NCI-H748 (cell line): ENCODE measurements around the gene UBA52.

Experiments used
- DNase-seq: peaks from one replicate; lab custom pipeline; 2025; ENCODE audit not compliant: unreplicated experiment; lab: John Stamatoyannopoulos, UW

Gene UBA52

DNA sequence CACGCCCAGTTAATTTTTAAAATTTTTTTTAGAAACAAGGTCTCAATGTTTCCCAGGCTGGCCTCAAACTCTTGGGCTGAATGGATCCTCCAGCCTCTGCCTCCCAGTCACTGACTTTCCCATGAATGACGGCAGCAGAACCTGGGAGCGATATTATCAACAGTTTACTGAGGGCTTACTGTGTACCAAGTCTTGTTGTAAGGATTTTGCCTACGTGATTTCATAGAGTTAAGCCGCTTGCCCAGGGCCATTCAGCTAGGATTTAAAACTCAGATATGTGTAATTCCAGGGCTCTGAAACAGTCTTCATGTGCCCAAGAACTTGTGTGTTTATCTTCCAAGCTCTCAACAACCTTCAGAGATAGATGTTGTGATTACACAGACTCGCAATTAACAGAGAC lies 20.0 kb upstream of the UBA52 start:
- DNase-seq: no peak

DNA sequence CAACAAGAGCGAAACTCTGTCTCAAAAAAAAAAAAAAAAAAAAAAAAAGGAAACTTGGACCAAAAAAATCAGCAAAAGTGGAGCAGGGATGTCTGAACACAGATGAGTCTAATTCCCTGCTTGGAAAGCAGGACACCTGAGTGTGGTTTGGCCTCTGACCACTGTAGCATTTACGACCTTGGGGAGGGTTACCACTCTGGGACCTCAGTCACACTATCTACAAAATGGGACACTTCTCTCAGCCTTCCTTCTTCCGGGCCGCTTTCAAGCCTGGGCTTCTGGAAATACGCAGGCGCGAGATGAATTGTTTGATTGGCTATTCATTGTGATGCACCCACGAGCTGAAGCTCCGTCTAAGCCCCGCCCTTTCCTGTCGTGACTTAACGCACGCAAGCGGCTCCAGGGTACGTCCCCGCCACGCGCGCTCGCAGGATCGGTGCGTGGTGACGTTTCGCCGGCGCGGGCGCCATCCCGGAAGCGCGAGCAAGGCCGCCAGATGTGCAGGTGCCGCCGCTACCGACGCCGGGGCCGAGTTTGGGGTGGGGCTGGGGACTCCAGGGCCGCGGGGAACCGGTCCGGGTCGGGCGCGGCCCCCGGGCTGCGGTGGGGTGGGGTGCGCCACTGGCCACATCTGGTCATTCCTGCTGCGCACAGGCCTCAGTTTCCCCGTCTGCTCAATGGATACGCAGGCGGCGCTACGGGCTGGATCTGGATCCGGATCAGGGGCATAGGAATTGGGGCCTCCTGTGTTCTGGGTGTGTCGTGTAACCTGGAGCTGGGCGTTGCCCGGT lies 14.1 kb upstream of the UBA52 start, which contains the start of gene KXD1:
TSS of gene KXD1 (plus strand) at position 460 of the 791 bp plus-strand sequence. CDS start 4,187 bp downstream, outside the sequence.
- peak; percentile 98 for DNase-seq

DNA sequence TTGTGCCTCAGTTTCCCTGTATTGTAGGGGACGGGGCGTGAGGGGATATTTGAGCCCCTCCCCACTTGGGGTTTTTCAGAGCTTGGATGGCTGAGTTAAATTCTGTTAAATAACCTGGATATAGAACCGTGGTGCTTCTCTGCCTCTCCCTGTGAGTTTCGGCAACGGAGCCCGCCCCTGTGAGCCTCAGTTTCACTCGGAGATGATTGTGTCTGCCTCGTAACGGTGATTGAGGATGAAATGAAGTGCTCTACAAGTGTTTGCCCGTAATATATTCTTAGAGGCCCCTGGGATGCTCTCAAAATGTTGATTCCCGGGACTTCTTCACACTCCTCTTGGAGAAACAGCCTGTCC lies 13.5 kb upstream of the UBA52 start:
- no peak for DNase-seq

DNA sequence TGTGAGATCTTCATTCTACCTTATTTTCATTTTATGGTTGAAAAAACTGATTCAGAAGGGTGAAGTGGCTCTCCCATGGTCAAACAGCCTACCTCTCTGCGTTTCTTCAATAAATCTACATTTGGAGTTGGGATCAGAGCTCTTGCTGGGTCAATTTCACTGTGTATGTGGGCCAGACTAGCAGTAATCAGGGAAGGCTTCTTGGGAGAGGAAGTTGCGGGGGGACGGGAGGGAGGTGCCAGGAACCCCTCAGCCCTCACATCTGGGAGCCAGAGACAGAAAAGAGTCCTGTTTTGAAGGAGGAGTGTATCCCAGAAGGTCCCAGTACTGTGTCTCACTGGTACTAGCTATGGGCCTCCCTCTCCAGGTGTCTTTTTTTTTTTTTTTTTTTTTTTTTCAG lies 13.1 kb upstream of the UBA52 start:
- no peak for DNase-seq

DNA sequence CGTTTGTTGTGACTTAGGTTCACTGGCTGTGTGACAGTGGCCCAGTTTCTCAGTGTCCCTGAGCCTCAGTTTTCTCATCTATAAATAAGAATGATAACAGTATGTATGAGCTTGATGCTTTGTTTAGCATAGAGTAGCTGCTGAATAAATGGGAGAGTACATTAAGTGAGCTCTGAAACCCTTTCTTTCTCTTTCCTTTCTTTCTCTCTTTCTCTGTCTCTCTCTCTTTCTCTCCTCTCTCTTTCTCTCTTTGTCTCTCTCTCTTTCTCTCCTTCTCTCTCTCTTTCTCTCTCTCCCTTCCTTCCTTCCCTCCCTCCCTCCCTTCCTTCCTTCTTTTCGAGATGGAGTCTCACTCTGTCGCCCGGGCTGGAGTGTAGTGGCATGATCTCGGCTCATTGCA lies 12.0 kb upstream of the UBA52 start:
- no peak for DNase-seq

DNA sequence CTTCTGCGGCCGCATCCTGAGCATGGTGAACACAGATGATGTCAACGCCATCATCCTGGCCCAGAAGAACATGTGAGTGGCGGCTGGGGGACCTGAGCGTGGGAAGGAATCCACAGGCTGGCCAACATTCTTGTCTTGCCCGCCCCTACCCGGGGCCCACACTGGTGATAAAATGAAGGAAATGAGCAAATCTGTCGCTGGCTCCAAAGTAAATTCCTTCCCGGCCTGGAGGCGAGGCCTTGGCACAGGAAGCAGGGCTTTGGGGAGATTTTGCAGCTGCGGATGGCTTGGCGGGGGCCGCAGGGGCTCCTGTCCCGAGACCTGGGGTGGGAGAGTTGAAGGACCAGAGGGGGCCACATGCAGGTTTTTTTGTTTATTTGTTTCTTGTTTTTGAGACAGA lies 9.6 kb upstream of the UBA52 start:
- DNase-seq: no peak

DNA sequence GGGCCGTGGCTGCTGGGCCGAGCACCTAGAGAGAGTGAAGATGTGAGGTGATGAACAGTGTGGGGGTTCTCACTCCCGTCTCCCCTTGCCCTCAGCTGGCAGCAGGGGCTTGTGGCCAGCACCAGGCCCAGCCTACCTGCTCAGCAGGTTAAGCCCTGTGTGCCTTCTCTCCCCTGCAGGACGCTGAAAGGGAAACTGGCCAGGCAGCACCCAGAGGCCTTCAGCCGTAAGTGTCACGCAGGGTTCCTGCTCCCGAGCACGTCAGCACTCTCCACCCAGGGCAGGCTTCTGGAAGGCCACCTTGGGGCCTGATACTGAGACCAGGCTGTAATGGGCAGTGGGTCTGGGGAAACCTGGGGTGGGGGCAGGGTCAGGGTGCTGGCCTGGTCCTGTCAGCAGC lies 4.7 kb upstream of the UBA52 start:
- no peak for DNase-seq

DNA sequence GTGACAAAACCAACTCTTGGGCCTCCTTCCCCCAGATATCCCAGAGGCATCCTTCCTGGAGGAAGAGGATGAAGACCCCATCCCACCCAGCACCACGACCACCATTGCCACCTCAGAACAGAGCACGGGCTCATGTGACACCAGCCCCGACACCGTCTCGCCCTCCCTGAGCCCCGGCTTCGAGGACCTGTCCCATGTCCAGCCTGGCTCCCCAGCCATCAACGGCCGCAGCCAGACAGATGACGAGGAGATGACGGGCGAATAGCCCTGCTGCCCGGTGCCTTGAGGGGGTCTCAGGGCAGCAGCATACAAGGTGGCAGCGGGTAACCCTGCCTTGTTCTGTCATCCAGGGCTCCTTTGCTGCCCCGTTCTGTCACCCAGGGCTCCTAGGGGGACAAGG lies 3.3 kb upstream of the UBA52 start:
- no peak for DNase-seq

DNA sequence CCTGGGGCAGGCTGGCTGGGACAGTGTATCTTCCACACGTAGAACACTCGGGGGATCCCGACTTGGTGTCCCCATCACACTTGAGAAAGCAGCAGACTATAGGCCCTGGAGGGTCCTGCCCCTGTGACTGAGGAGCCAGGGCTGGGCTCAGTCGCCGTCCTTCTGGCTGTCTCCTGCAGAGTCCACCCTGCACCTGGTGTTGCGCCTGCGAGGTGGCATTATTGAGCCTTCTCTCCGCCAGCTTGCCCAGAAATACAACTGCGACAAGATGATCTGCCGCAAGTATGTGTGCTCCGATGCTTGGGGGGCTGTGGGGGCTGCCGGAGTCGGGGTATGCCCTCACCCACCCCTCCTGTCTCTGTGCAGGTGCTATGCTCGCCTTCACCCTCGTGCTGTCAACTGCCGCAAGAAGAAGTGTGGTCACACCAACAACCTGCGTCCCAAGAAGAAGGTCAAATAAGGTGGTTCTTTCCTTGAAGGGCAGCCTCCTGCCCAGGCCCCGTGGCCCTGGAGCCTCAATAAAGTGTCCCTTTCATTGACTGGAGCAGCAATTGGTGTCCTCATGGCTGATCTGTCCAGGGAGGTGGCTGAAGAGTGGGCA lies 3.1 kb downstream of the UBA52 start:
- no peak for DNase-seq

DNA sequence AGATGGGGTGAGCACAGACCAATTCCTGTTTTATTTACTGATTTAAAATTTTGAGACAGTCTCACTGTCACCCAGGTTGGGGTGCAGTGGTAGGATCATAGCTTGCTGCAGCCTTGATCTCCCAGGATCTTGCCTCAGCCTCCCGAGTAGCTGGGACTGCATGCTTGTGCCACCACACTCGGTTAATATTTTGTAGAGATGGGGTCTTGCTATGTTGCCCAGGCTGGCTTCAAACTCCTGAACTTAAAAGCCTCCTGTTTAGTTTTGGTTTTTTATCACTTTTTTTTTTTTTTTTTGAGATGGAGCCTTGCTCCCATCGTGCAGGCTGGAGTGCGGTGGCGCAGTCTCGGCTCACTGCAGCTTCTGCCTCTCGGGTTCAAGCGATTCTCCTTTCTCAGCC lies 4.7 kb downstream of the UBA52 start:
- no peak for DNase-seq

DNA sequence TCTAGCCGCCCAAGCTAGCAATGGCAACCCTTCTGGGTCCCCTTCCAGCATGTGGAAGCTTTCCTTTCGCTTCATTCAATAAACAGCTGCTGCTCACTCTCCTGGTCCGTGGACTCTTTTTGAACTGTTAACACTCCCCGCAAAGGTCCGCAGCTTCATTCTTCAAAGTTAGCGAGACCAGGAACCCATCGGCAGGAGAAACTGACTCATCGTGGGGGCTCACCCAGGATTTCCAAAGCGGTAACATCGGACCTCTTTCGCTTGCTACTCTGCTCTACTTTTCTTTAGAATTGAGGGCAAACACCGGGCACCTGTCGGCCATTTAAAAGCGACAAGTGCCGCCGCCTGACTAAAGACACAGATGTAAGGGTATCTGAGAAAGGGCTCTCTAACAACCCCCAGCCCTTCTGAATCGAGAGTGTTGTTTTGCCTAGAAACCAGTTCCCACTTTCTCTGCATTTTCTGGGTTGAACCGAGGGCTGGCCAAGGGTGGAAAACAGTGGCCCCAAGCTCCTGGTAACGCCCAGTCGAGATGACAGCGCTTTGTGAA lies 5.8 kb downstream of the UBA52 start:
- no peak for DNase-seq

DNA sequence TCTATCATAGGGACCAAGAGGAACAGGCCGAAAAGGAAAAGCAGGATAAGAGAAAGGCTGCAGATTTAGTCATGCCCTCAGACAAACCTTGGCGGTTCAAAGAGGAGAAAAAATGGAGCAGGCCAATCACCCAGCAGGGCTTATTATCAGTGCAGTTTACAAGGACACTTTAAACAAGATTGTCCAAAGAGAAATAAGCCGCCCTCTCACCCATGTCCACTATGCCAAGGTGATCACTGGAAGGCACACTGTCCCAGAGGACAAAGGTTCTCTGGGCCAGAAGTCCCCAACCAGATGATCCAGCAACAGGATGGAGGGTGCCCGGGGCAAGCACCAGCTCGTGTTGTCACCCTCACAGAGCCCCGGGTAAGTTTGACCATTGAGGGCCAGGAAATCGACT lies 8.7 kb downstream of the UBA52 start:
- no peak for DNase-seq

DNA sequence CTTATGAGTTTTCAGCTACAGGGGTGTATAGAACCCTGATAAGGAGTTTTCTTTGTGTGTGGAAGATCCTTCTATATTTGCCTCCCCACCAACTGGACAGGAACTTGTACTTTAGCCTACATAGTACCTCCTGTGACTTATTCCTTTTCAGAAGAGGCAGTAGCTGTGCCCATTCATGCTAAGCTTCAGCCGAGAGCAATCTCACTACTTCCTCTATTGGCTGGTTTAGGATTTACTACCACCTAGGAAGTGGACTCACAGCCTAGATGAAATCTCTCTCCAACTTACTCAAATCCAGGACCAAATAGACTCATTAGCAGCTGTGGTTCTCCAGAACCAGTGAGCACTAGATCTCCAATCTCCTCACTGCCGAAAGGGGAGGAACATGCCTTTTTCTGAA lies 14.6 kb downstream of the UBA52 start:
- DNase-seq: no peak

DNA sequence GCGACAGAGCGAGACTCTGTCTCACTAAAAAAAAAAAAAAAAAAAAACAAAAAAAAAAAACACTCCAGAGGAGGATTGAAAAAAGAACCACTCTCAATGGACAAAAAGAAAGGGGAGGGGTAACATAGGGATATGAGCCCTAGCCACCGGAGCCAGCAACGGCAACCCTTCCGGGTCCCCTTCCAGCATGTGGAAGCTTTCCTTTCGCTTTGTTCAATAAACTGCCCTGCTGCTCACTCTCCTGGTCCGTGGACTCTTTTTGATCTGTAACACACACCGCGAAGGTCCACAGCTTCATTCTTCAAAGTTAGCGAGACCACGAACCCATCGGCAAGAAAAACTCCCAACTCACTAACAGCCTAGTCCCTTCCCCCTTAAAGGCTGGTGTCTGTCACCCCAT lies 15.9 kb downstream of the UBA52 start:
- DNase-seq: no peak

DNA sequence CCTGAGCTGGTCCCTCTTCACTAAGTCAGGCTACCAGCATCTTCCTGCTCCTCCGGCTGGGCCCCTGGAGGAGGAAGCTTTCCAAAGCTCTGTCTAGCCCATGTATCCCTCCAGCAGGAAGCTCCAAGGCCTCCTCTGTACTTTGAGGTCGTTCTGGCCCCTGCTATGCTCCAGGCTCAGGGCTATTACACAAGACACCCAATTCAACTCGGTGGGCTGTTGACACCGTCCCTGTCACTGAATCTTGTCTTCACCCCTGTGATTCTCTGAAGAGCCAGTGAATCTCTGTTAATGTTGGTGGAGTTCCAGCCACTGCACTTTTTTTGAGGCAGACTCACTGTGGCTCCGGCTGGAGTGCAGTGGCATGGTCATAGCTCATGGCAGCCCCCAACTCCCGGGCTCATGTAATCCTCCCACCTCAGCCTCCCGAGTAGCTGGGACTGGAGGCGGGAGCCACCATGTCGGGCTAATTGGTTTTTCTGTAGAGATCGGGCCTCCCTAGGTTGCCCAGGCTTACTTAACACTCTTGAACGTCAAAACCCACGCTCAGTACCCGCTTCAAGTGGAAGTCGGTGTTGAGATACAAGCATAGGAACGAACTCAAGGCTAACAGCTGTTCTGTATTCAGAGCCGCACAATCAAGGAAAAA lies 16.4 kb downstream of the UBA52 start:
- DNase-seq: no peak

DNA sequence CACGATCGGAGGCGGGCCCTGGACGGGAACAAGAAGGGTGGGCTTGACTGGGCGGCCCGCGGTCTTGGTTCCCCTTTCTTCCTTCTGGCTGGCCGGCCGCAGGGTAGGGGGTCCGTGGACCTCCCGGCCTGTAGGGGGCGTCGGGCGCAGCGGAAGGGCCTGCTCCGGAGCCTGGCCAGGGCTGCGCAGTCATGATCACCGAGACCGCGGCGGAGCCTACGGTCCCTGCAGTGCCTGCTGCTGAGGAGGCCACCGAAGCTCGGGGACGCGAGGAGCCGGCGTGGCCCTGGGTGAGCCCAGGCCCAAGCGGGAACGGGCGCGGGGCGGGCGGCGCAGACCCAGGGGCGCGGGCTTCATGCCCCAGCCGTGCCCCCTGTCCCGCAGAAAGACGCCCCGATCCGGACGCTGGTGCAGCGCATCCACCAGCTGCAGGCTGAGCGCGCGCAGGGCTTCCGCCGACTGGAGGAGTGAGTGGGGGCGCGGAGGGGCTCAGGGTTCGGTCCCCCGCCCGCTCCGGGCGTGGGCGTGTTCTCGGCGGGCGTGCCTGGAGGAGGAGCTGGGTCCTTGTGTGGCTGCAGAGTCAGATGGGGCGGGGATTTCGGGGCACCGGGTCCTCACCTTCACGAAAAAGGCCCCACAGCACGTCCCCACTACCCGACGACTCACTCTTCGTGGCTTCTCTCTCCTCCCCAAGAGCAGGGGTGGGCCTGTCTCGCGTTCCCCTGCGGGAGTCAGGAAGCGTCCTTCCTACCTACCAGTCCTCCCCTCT lies 17.1 kb downstream of the UBA52 start, which contains the start of gene REX1BD:
TSS of gene REX1BD (plus strand) at position 188 of the 769 bp plus-strand sequence. CDS start at position 192, 4 bp downstream.
- DNase-seq: peak; percentile 80

DNA sequence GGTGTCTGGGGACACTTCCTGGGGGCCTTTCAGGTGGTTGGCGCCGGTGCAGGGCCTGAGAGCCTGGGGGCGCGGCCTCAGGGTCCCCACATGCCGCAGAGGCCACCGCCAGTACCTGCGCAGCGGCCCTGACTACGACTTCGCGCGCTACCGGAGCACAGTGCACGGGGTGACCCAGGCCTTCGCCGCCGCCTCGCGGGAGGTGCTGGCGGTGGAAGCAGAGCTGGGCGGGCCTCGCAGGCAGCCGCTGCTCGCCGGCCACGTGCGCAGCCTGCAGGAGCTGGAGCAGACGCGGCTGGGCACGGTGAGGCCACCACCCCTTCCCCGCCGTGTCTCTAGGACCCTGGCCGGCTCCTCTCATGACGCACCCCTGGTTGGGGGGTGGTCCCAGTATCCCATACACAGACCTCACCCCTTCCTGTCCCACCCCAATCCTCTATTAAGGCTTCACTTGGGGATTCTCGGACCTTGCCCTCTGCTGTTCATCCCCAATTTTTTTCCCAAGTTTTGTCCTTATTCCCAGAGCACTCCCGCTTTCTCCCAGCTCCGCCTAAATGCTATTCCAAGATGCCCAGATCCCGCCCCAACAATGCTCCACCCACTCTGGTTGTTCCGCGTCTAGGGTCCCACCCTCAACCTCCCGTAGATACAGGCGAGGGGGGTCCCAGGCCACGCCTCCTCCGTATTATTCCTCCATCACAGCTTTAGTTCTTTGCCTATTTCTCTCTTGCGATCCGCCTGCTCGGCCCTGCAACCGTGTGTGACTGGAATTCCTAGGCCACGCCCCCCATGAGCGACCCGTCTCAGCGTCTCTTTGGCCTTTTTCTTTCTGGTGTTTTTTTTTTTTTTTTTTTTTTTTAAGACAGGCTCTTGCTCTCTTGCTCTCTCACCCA lies 18.0 kb downstream of the UBA52 start:
- DNase-seq: peak; percentile 88

DNA sequence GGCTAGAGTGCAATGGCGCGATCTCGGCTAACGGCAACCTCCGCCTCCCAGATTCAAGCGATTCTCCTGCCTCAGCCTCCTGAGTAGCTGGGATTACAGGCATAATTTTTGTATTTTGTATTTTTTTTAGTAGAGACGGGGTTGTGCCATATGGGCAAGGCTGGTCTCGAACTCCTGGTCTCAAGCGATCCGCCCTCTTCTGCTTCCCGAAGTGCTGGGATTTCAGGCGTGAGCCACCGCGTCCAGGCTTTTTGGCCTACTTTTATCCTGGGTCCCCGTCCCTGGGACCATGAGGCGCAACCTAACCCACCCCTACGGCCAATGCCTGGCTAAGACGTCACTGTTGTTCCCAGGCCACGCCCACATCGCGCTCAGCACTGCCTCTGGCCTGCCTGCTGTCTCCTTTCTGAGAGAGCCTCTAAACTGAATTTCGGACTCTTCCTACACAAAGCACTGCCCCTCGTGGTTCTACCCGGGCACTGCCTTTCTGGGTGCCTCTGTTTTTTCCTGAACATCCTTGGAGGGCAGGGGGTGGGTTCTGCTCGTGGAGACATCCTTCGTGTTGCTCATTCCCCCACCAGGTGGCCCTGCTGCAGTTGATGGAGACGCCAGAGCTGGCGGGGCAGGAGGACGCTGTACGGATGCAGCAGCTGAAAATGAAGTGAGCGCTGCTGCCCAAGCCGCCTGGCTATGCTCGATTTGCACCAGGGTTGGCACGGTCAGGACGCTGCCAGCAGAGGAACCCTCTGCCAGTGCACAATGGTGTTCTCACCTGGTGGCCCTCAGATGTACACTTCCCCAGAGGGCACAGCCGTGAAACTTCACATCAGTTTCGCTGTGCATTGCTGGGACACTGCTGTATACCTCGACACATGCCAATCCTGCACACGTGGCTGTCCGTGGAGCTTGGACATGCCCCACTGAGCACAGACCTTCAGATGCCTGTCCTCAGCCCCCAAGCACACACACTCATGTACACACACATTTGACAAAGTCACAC lies 18.9 kb downstream of the UBA52 start:
- peak; percentile 96 for DNase-seq
